Putamen (tissue), 1 donor: ENCODE results near the gene PRAC2.

Experiments
- DNase-seq: peaks from one replicate; pipeline ENCODE4 v3.0.0-alpha.2; 2016; ENCODE audit warnings: low spot score

Gene PRAC2

GRCh38 chr17:48734333-48735061, 11.5 kb downstream of the PRAC2 start:
- no peak for DNase-seq

- DNase-seq, result no peak
These were observed 12.0 kb downstream of the PRAC2 start for GRCh38 chr17:48735062-48735351.

GRCh38 chr17:48737330-48738043, 14.5 kb downstream of the PRAC2 start:
- no peak for DNase-seq

GRCh38 chr17:48738424-48738802, 15.4 kb downstream of the PRAC2 start:
- no peak for DNase-seq

GRCh38 chr17:48738803-48739526, 16.0 kb downstream of the PRAC2 start:
- DNase-seq, result no peak

- DNase-seq, result no peak
These were observed 17.6 kb downstream of the PRAC2 start for GRCh38 chr17:48740537-48740936.

- DNase-seq, result no peak
These were observed 22.6 kb downstream of the PRAC2 start for GRCh38 chr17:48745381-48746275.

- DNase-seq, result no peak
These were observed 24.0 kb downstream of the PRAC2 start for GRCh38 chr17:48746916-48747444.

- DNase-seq, result no peak
These were observed 24.7 kb downstream of the PRAC2 start for GRCh38 chr17:48747445-48748363.

- DNase-seq, result no peak
These were observed 26.0 kb downstream of the PRAC2 start for GRCh38 chr17:48748718-48749566.

GRCh38 chr17:48749621-48750553, 26.9 kb downstream of the PRAC2 start:
- DNase-seq, result no peak

GRCh38 chr17:48751172-48751571, 28.2 kb downstream of the PRAC2 start:
- DNase-seq, result no peak

GRCh38 chr17:48751733-48752398, 28.9 kb downstream of the PRAC2 start:
- no peak for DNase-seq

- DNase-seq, result no peak
These were observed 29.7 kb downstream of the PRAC2 start for GRCh38 chr17:48752399-48753288.

- DNase-seq, result no peak
These were observed 31.0 kb downstream of the PRAC2 start for GRCh38 chr17:48753794-48754499.

GRCh38 chr17:48754500-48755261, 31.7 kb downstream of the PRAC2 start:
- DNase-seq, result no peak
